Stimulated activated CD4-positive, alpha-beta T cell treated with anti-CD3 and anti-CD28 coated beads, Interleukin-12 subunit alpha, Interleukin-12 subunit beta, amount 100 ng/mL, for 48 hours (primary cell): Measurements from ENCODE around the gene COX7A1.
"Not testable (repeated sequence)": the region's sequence is repeated elsewhere in the genome, so short reads cannot be mapped to it uniquely, and the experiment has no call there.

Source experiments
- DNase-seq, 3 donors: peaks; one replicate each; pipeline ENCODE4 v3.0.0-alpha.2; 2020; ENCODE audit warnings: low read depth in 2 of 3, low spot score in 1 of 3

COX7A1 gene

GRCh38 chr19:36142046-36142445 lies 10.2 kb downstream of the COX7A1 start:
- no peak for DNase-seq

- DNase-seq = peak; percentile 80 to 98 (median 92)
Measured at GRCh38 chr19:36141039-36141927, 11.0 kb downstream of the COX7A1 start.

- DNase-seq = peak in 2 of 3 donors; percentile 29 to 33
Measured at GRCh38 chr19:36140304-36141038, 11.8 kb downstream of the COX7A1 start.

- DNase-seq = peak; percentile 84 to 91 (median 89)
Measured at GRCh38 chr19:36139473-36140303, 12.6 kb downstream of the COX7A1 start, which contains the start of gene CAPNS1. Gene CAPNS1, plus strand, starts transcription at chr19:36140066. Its CDS starts 946 bp downstream, at chr19:36141012.

- DNase-seq = no peak
Measured at GRCh38 chr19:36139120-36139472, 13.2 kb downstream of the COX7A1 start.

- DNase-seq = no peak
Measured at GRCh38 chr19:36136964-36137686, 15.1 kb downstream of the COX7A1 start.

- not testable (repeated sequence) for DNase-seq
Measured at GRCh38 chr19:36134867-36135266, 17.4 kb downstream of the COX7A1 start.

- DNase-seq = not testable (repeated sequence)
Measured at GRCh38 chr19:36131221-36131620, 21.0 kb downstream of the COX7A1 start.

GRCh38 chr19:36128392-36128736 lies 23.9 kb downstream of the COX7A1 start:
- DNase-seq = no peak

- peak in 1 of 3 donors; percentile 17 for DNase-seq
Measured at GRCh38 chr19:36125557-36125956, 26.7 kb downstream of the COX7A1 start.

- DNase-seq = no peak
Measured at GRCh38 chr19:36121486-36122124, 30.6 kb downstream of the COX7A1 start.

GRCh38 chr19:36120984-36121358 lies 31.3 kb downstream of the COX7A1 start:
- no peak for DNase-seq

GRCh38 chr19:36120092-36120983 lies 31.9 kb downstream of the COX7A1 start:
- DNase-seq = no peak

- DNase-seq = no peak
Measured at GRCh38 chr19:36116344-36116637, 36.0 kb downstream of the COX7A1 start.

GRCh38 chr19:36115453-36116343 lies 36.5 kb downstream of the COX7A1 start, which contains the start of gene TBCB:
Gene TBCB, plus strand, starts transcription at chr19:36115468. Its CDS starts 93 bp downstream, at chr19:36115561.
- peak; percentile 78 to 88 (median 86) for DNase-seq

- DNase-seq = peak; percentile 96 to 99 (median 97)
Measured at GRCh38 chr19:36114721-36115452, 37.4 kb downstream of the COX7A1 start, which contains the start of gene POLR2I. Gene POLR2I, minus strand, starts transcription at chr19:36114875. Its CDS starts 19 bp downstream, at chr19:36114856.
